Measurements from ENCODE around the gene FIS1.
"Not testable (repeated sequence)": the region's sequence is repeated elsewhere in the genome, so short reads cannot be mapped to it uniquely, and the experiment has no call there.

Gene FIS1

DNA sequence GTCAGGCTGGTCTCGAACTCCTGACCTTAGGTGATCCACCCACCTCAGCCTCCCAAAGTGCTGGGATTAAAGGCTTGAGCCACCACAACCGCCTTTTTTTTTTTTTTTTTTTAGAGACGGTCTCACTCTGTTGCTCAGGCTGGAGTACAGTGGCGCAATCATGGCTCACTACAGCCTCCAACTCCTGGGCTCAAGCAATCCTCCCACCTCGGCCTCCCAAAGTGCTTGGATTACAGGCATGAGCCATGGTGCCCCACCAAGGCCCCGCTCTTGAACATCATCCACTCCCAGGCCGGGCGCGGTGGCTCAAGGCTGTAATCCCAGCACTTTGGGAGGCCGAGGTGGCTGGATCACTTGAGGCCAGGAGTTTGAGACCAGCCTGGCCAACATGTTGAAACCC, 45.4 kb downstream of the FIS1 start:
- H3K9ac ChIP-seq (ENCODE audit: low read depth, low read length); H3K27ac ChIP-seq (ENCODE audit: low read length); H3K9me3 ChIP-seq (ENCODE audit: insufficient read depth, low read depth, low read length); H3K4me3 ChIP-seq (ENCODE audit: low read length); H3K36me3 ChIP-seq (ENCODE audit: insufficient read depth, low read depth, low read length); H3K4me1 ChIP-seq (ENCODE audit: insufficient read depth, low read length): not testable (repeated sequence)
- H3K27me3 ChIP-seq (ENCODE audit: insufficient read depth, low read length): peaks cover 32% of the 10 kb centered on the region; the same call in 1 of the 2 replicates

DNA sequence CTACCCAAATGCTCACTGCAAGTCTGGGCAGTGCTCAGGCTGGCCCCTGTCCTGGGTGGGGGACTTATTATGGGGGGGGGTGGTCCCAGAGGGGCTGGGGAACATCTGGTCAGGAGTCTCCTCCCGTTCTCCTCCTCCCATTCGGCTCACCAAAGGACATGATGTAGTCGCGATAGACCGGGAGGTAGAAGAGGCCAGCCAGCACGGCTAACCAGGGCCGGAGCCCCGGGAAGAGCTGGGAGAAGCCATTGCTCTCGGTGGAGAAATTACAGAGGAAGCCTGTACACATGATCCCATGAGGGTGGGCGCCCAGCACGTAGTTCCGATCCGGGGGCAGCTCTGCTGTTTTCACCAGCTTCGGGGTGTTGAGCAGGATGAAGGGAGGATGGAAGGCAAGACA, 46.4 kb downstream of the FIS1 start:
- no peak overlapping the region for H3K9ac ChIP-seq (ENCODE audit: low read depth, low read length)
- peaks cover 4% of the 10 kb centered on the region; the same call in 1 of the 2 replicates for H3K4me1 ChIP-seq (ENCODE audit: insufficient read depth, low read length)
- no peaks in the 10 kb centered on the region for H3K36me3 ChIP-seq (ENCODE audit: insufficient read depth, low read depth, low read length)
- no peak overlapping the region for H3K27ac ChIP-seq (ENCODE audit: low read length)
- H3K9me3 ChIP-seq (ENCODE audit: insufficient read depth, low read depth, low read length): no peaks in the 10 kb centered on the region
- H3K27me3 ChIP-seq (ENCODE audit: insufficient read depth, low read length): peaks cover 27% of the 10 kb centered on the region; the same call in 1 of the 2 replicates
- no peak overlapping the region for H3K4me3 ChIP-seq (ENCODE audit: low read length)

- no peak overlapping the region for H3K27ac ChIP-seq (ENCODE audit: low read length)
- peaks cover 23% of the 10 kb centered on the region; the same call in 1 of the 2 replicates for H3K27me3 ChIP-seq (ENCODE audit: insufficient read depth, low read length)
- no peaks in the 10 kb centered on the region for H3K9me3 ChIP-seq (ENCODE audit: insufficient read depth, low read depth, low read length)
- no peaks in the 10 kb centered on the region for H3K36me3 ChIP-seq (ENCODE audit: insufficient read depth, low read depth, low read length)
- H3K4me3 ChIP-seq (ENCODE audit: low read length): no peak overlapping the region
- H3K9ac ChIP-seq (ENCODE audit: low read depth, low read length): no peak overlapping the region
- peaks cover 4% of the 10 kb centered on the region; the same call in 1 of the 2 replicates for H3K4me1 ChIP-seq (ENCODE audit: insufficient read depth, low read length)
Observed at GRCh38 chr7:101197991-101198390, 46.9 kb downstream of the FIS1 start.

DNA sequence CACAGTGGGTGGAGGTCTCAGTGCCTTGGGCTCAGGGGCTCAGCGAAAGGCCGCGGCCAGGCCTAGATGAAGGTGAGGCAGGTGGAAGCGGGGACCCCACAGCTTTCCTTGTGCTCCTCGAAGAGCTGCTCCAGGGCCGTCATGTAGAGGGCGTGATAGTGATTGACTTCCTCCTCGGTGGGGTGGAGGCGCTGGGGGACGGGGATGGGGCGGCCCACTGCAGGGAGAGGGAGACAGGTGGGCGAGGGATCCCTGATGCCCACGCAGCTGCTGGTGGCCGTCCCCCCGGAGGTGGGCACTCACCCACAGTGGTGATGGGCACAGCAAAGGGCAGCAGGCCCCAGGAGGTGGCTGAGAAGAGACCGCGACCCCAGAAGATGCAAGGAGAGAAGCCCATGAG, 49.0 kb downstream of the FIS1 start:
- peaks cover 4% of the 10 kb centered on the region; the same call in 1 of the 2 replicates for H3K4me1 ChIP-seq (ENCODE audit: insufficient read depth, low read length)
- H3K36me3 ChIP-seq (ENCODE audit: insufficient read depth, low read depth, low read length): no peaks in the 10 kb centered on the region
- no peaks in the 10 kb centered on the region for H3K9me3 ChIP-seq (ENCODE audit: insufficient read depth, low read depth, low read length)
- H3K27me3 ChIP-seq (ENCODE audit: insufficient read depth, low read length): peaks cover 3% of the 10 kb centered on the region; the same call in 1 of the 2 replicates
- no peak overlapping the region for H3K9ac ChIP-seq (ENCODE audit: low read depth, low read length)
- no peak overlapping the region for H3K27ac ChIP-seq (ENCODE audit: low read length)
- H3K4me3 ChIP-seq (ENCODE audit: low read length): no peak overlapping the region
